GM18867 (cell line): ENCODE measurements around the gene GATAD1.
"Not testable (repeated sequence)": the region's sequence is repeated elsewhere in the genome, so short reads cannot be mapped to it uniquely, and the experiment has no call there.

Experiments used
- ATAC-seq: cut with Tn5 transposase; IDR thresholded peaks from one replicate; pipeline ENCODE4 v1.9.1; 2021; ENCODE audit warnings: mild to moderate bottlenecking, moderate library complexity; ENCODE audit not compliant: unreplicated experiment

The GATAD1 gene

GRCh38 chr7:92479146-92479545 lies 31.9 kb downstream of the GATAD1 start:
- ATAC-seq: not testable (repeated sequence)

GRCh38 chr7:92483624-92484023 lies 36.3 kb downstream of the GATAD1 start:
- ATAC-seq: not testable (repeated sequence)

- ATAC-seq: not testable (repeated sequence)
Measured at GRCh38 chr7:92484226-92484625, 36.9 kb downstream of the GATAD1 start.

DNA sequence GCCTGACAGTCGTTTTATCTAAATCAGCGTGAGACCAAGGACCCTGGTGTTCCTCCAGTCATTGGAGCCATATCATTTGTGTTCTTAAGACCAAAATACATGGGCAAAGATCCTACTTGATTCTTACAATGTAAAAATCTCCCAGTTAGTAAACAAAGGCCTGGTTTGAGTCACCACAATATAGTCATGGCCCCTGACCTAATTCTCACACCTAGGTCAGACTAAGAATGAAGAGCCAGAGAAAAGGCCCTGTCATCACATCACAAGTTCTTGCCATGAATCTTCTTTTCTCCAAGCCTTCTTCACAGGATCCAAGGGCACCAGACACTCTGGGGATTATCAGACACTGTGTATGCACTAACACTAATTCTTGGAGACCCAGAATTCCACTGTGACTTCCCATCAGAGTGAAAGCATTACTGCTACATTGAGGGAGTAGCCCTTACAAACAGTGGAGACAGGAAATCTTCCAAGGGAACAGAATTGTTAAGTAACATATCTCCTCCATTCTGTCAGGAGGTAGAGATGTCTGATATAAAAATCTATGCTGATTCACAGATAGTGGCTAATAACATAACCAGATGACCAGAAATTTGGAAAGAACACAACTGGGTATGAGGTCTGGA lies 38.1 kb downstream of the GATAD1 start:
- ATAC-seq: no peak

GRCh38 chr7:92485974-92486373 lies 38.7 kb downstream of the GATAD1 start:
- no peak for ATAC-seq

DNA sequence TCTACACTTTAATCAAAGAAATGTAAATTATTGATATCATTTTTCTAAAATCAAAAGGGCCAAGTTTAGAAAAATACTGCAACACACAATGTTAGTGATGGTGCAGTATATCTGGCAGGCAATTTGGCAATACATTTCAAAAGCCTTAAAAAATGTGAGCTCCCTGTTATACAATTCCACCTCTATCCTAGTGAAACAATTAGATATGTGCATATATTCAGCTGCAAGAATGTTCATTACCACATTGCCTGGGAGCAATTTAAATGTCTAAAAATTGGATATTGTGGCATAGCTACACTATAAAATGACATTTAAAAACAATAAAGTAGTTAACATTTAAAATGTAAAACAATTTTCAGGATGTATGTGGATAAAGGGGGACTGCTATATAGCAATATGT lies 40.5 kb downstream of the GATAD1 start:
- no peak for ATAC-seq

DNA sequence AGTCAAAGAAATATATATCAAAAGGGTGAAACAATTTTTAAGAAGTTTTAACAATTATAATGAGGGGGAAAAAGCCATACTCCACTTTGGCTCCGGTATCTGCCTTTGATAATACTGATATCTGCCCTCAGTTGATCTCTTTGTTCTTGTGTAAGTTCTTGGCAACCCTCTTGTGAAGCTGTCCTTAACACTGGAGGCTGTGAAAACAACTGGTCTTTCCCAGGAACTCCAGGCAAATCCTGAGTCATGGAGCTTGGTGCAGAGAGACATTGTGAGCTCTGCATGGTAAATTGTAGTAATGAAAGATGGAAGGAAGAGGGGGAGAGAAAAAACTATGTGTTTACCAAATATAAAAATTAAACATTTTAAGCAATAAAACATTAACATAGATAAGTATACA lies 42.4 kb downstream of the GATAD1 start:
- ATAC-seq: no peak

DNA sequence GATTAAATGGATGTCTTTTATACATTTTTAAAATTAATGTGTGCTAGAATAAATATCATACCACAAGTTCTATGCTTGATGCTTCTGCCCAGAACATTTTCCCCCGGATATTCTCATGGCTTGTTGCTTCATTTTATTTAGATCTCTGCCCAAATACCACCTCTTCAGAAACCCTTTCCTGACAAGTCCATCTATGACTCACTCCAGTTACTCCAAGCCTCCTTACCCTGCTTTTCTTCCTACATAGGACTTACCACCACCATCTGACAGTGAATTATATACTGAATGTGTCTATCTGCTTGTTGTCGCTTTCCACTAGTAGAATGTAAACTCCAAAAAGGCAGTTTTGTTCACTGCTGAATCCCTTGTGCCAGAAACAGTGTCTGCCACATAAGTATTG lies 49.6 kb downstream of the GATAD1 start:
- ATAC-seq: no peak

- no peak for ATAC-seq
Measured at GRCh38 chr7:92498557-92498956, 51.3 kb downstream of the GATAD1 start.

DNA sequence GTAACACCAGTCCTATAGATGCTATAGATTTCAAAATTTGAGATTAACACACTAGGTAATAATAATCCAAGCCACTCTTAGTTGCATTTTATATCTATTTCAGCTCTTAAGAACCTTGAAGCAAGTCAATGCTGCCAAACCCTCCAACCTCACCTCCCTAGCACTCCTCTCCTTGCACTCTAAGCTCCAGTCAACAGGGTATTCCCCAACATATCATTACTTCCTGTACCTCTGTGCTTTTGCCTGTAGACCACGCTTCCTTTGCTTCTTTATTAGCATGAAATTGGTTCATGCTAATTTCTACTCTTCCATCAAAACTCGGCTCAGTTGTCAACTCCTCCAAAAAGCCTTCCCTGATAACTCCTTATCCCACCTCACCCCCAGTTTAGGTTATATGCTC lies 56.5 kb downstream of the GATAD1 start:
- no peak for ATAC-seq

GRCh38 chr7:92504563-92504962 lies 57.3 kb downstream of the GATAD1 start:
- no peak for ATAC-seq

DNA sequence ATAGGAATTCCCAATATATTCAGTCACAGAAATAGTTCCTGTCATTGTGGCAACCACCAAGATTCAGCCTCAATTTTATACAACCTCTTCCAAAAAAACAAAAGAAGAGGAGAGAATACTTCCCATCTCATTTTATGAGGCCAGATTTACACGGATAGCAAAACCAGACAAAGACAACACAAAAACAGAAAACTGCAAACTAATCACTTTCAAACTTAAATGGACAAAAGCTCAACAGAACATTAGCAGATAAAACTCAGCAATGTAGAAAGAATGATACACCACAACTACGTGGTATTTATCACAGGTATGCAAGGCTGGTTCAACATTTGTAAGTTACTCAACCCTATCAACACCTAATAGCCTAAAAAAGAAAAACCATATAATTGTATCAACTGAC lies 59.1 kb downstream of the GATAD1 start:
- ATAC-seq: no peak

- ATAC-seq: no peak
Measured at GRCh38 chr7:92508946-92509345, 61.7 kb downstream of the GATAD1 start.
